Measurements from ENCODE around the gene DOCK2. TPM values are rescaled to one million over a fixed set of nuclear protein-coding genes. Genes with fewer than 3 reads are reported as not detected.

Gene DOCK2
- polyA plus RNA-seq, 1 donor from 2014 or later: 114 TPM

GRCh38 chr5:169904508-169904907, 267.4 kb downstream of the DOCK2 start:
- Mint-ChIP-seq H3K27me3 (no peaks in the 10 kb centered on the region), H3K9me3 (peaks cover 0 to 3% (median 0%) of the 10 kb centered on the region in 3 donors), H3K27ac (no peak overlapping the region), H3K4me1 (peaks cover 6 to 16% (median 10%) of the 10 kb centered on the region in 3 donors), H3K4me3 (no peak overlapping the region), H3K36me3 (peaks cover 8% of the 10 kb centered on the region)

GRCh38 chr5:169905017-169905416, 267.9 kb downstream of the DOCK2 start:
- Mint-ChIP-seq H3K27me3 (no peaks in the 10 kb centered on the region), H3K4me1 (peaks cover 6 to 15% (median 10%) of the 10 kb centered on the region in 3 donors), H3K36me3 (peaks cover 7% of the 10 kb centered on the region), H3K27ac (no peak overlapping the region), H3K4me3 (no peak overlapping the region), H3K9me3 (peaks cover 0 to 3% (median 0%) of the 10 kb centered on the region in 3 donors)

GRCh38 chr5:169906745-169907649, 269.9 kb downstream of the DOCK2 start:
- Mint-ChIP-seq H3K27ac (peak overlapping the region in 1 of 3 donors; percentile 73), H3K27me3 (no peaks in the 10 kb centered on the region), H3K4me1 (peaks cover 4 to 6% (median 5%) of the 10 kb centered on the region in 3 donors), H3K36me3 (peaks cover 2% of the 10 kb centered on the region), H3K4me3 (peak overlapping the region in 1 of 4 donors; percentile 27), H3K9me3 (no peaks in the 10 kb centered on the region)

GRCh38 chr5:169908864-169909263, 271.8 kb downstream of the DOCK2 start:
- Mint-ChIP-seq H3K9me3 (no peaks in the 10 kb centered on the region), H3K4me1 (peaks cover 2 to 5% (median 4%) of the 10 kb centered on the region in 3 donors), H3K36me3 (peaks cover 2% of the 10 kb centered on the region), H3K27me3 (no peaks in the 10 kb centered on the region), H3K27ac (no peak overlapping the region), H3K4me3 (no peak overlapping the region)

GRCh38 chr5:169909945-169910344, 272.9 kb downstream of the DOCK2 start:
- Mint-ChIP-seq H3K36me3 (peaks cover 3% of the 10 kb centered on the region), H3K4me3 (no peak overlapping the region), H3K27ac (peak overlapping the region in 2 of 3 donors; percentile 6 to 23), H3K9me3 (no peaks in the 10 kb centered on the region), H3K27me3 (no peaks in the 10 kb centered on the region), H3K4me1 (peaks cover 3 to 11% (median 5%) of the 10 kb centered on the region in 3 donors)

DNA sequence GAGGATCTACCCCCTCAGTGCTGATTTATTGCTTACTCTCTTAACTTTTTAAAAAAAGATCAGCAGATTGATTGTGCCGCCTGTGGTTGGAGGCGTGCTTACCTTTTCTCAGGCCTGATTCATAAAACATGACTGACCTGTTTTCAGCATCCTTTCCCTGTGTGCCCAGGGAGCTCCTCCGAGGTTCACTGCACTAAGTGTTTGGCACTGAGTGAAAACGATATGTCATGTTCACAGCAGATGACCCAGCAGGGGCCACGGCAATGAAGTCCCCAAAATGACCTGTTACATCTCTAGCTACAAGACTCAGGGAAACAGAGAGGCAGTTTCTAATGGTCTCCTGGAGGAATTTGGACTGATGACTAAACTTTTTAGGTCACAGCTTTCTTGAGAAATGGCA, 273.3 kb downstream of the DOCK2 start:
- Mint-ChIP-seq H3K9me3 (no peaks in the 10 kb centered on the region), H3K27me3 (no peaks in the 10 kb centered on the region), H3K4me1 (peaks cover 3 to 10% (median 5%) of the 10 kb centered on the region in 3 donors), H3K27ac (peak overlapping the region in 1 of 3 donors; percentile 6), H3K36me3 (peaks cover 3% of the 10 kb centered on the region), H3K4me3 (no peak overlapping the region)

GRCh38 chr5:169911448-169912212, 274.6 kb downstream of the DOCK2 start:
- H3K27ac Mint-ChIP-seq: no peak overlapping the region
- H3K36me3 Mint-ChIP-seq: peaks cover 3% of the 10 kb centered on the region
- H3K4me1 Mint-ChIP-seq: peaks cover 2 to 10% (median 5%) of the 10 kb centered on the region in 3 donors
- no peak overlapping the region for H3K4me3 Mint-ChIP-seq
- H3K9me3 Mint-ChIP-seq: no peaks in the 10 kb centered on the region
- no peaks in the 10 kb centered on the region for H3K27me3 Mint-ChIP-seq

DNA sequence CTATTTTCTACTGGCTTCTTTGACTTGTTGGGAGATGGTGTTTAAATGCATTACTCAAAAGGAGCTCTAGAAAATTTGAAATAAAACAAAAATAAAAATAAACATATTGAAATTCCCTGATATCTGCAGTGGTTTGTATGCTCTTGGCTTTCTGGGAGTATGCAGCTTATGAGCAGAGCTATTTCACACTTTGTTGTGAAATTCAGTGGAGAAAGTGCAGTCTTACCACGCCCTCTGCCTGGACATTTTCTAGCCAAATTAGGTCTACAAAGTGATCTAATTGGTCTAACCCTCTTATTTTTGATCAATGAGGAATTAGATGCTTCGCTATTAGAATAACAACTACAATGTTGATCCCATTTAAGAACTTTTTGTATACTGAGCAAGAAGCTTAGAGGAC, 276.4 kb downstream of the DOCK2 start:
- Mint-ChIP-seq H3K27me3 (no peaks in the 10 kb centered on the region), H3K4me3 (no peak overlapping the region), H3K4me1 (peaks cover 2 to 10% (median 5%) of the 10 kb centered on the region in 3 donors), H3K9me3 (no peaks in the 10 kb centered on the region), H3K36me3 (peaks cover 2% of the 10 kb centered on the region), H3K27ac (no peak overlapping the region)

DNA sequence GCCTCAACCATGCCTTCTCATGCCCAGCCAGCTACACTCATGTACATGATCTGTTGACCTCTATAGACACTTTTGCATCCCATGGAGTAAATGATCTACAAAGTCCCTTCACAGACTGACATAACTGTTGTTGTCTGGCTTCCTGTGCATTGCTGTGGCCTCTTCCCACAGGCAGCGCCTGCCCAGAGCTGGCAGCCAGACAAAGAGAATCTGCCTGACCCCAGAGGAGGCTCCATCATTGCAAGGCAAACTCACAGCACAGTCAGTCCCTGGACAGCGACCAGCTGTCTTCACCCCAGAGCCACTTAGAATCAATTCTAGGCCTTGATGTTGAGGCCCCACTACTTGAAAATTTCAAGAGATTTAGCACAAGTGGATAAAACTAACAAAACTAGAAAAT, 277.7 kb downstream of the DOCK2 start:
- H3K36me3 Mint-ChIP-seq: peaks cover 2% of the 10 kb centered on the region
- no peaks in the 10 kb centered on the region for H3K27me3 Mint-ChIP-seq
- H3K9me3 Mint-ChIP-seq: no peaks in the 10 kb centered on the region
- H3K4me1 Mint-ChIP-seq: peaks cover 2 to 10% (median 7%) of the 10 kb centered on the region in 3 donors
- no peak overlapping the region for H3K27ac Mint-ChIP-seq
- H3K4me3 Mint-ChIP-seq: no peak overlapping the region

DNA sequence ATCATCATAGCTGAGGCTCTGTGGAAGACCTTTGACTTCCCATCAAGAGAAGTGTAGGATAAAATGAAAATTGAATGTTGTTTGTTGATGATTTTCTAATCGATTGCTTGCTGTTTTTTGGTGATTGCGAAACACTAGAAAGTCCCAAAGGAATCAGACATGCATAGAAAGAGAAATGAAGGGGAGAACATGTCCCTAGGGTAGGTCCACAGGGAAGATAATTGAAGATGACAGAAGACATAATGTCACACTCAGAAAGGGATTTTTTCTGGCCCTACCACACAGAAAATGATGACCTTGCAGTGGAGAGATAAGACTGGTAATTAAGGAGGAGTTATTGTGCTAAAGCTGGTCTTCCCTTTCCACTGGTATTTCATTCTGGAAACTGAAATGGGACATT, 280.4 kb downstream of the DOCK2 start:
- H3K9me3 Mint-ChIP-seq: no peaks in the 10 kb centered on the region
- H3K4me1 Mint-ChIP-seq: peaks cover 2 to 10% (median 5%) of the 10 kb centered on the region in 3 donors
- peak overlapping the region in 1 of 4 donors; percentile 24 for H3K4me3 Mint-ChIP-seq
- peak overlapping the region in 1 of 3 donors; percentile 21 for H3K27ac Mint-ChIP-seq
- peaks cover 2% of the 10 kb centered on the region for H3K36me3 Mint-ChIP-seq
- H3K27me3 Mint-ChIP-seq: no peaks in the 10 kb centered on the region

DNA sequence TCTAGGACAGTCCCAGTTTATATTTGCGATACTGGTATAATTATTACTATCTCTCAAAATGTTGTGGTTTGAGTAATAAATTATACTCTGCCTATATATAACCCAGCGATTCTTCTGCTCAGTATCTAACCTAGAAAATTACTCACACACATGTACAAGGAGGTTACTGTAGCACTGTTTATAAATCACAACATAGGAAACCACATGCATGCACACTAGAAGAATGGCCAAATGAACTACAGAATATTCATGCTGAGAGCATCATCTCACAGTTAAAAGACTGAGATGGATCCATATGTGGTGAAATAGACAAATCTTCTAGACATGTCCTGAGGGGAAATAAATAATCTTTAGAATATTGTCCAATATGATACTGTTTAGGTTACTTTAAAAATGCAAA, 281.2 kb downstream of the DOCK2 start:
- Mint-ChIP-seq H3K4me1 (peaks cover 2 to 10% (median 5%) of the 10 kb centered on the region in 3 donors), H3K4me3 (no peak overlapping the region), H3K27me3 (no peaks in the 10 kb centered on the region), H3K9me3 (no peaks in the 10 kb centered on the region), H3K27ac (no peak overlapping the region), H3K36me3 (peaks cover 2% of the 10 kb centered on the region)

DNA sequence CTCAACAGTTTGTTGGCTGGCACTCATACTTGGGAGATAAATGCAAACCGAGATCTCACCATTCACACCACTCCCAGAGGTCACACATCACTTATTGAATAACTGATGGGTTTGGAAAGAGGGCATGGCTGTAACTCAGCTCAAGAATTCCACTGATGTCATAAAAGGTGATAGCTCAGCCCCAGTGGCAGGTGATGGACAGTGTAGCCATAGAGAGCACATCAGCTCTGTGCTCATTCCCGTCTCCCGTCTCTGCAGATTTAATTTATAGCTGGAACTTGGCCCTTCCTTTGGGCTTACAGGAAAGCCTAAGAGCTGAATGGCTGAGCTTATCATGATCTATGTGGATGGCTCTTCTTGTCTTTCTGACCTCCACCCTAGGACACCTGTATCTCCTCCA, 283.4 kb downstream of the DOCK2 start:
- Mint-ChIP-seq H3K4me3 (no peak overlapping the region), H3K4me1 (peaks cover 0 to 3% (median 2%) of the 10 kb centered on the region in 3 donors), H3K27ac (peak overlapping the region in 1 of 3 donors; percentile 3), H3K27me3 (no peaks in the 10 kb centered on the region), H3K36me3 (peaks cover under 1% of the 10 kb centered on the region), H3K9me3 (no peaks in the 10 kb centered on the region)

DNA sequence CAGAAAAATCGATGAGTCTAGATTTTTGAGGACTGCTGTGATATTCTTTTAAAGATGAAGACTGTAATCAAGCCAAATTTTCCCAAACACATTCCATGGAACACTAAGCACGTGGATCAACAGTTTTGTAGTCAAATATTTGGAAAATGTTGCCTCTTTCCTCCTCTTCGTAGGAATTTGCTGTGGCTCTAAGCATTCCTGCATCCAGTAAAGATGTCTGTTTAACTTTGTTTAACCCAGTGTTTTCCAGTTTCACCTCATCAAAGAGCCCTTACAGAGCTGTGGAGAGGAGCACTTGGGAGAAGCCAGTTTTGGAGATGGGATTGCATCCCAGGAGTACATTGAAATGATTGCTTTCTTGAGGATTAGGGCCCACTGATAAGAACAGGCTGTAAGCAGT, 284.3 kb downstream of the DOCK2 start:
- H3K27ac Mint-ChIP-seq: no peak overlapping the region
- H3K4me1 Mint-ChIP-seq: peaks cover 0 to 4% (median 2%) of the 10 kb centered on the region in 3 donors
- no peaks in the 10 kb centered on the region for H3K27me3 Mint-ChIP-seq
- no peaks in the 10 kb centered on the region for H3K9me3 Mint-ChIP-seq
- no peak overlapping the region for H3K4me3 Mint-ChIP-seq
- peaks cover 2% of the 10 kb centered on the region for H3K36me3 Mint-ChIP-seq

- H3K27ac Mint-ChIP-seq: no peak overlapping the region
- H3K36me3 Mint-ChIP-seq: peaks cover 2% of the 10 kb centered on the region
- H3K9me3 Mint-ChIP-seq: no peaks in the 10 kb centered on the region
- no peaks in the 10 kb centered on the region for H3K27me3 Mint-ChIP-seq
- peaks cover 0 to 4% (median 2%) of the 10 kb centered on the region in 3 donors for H3K4me1 Mint-ChIP-seq
- H3K4me3 Mint-ChIP-seq: no peak overlapping the region
Measured at GRCh38 chr5:169921949-169922348, 284.9 kb downstream of the DOCK2 start.

- H3K36me3 Mint-ChIP-seq: peaks cover 5% of the 10 kb centered on the region
- peaks cover 0 to 4% (median 3%) of the 10 kb centered on the region in 3 donors for H3K4me1 Mint-ChIP-seq
- H3K4me3 Mint-ChIP-seq: no peak overlapping the region
- H3K27ac Mint-ChIP-seq: no peak overlapping the region
- no peaks in the 10 kb centered on the region for H3K27me3 Mint-ChIP-seq
- no peaks in the 10 kb centered on the region for H3K9me3 Mint-ChIP-seq
Measured at GRCh38 chr5:169922474-169922873, 285.4 kb downstream of the DOCK2 start.
